ENCODE results near the gene REV1. TPM values are rescaled to one million over a fixed set of nuclear protein-coding genes. Genes with fewer than 3 reads are reported as not detected.

Gene REV1
- total RNA-seq, 1 experiment from 2014 or later, result 49.0 TPM

DNA sequence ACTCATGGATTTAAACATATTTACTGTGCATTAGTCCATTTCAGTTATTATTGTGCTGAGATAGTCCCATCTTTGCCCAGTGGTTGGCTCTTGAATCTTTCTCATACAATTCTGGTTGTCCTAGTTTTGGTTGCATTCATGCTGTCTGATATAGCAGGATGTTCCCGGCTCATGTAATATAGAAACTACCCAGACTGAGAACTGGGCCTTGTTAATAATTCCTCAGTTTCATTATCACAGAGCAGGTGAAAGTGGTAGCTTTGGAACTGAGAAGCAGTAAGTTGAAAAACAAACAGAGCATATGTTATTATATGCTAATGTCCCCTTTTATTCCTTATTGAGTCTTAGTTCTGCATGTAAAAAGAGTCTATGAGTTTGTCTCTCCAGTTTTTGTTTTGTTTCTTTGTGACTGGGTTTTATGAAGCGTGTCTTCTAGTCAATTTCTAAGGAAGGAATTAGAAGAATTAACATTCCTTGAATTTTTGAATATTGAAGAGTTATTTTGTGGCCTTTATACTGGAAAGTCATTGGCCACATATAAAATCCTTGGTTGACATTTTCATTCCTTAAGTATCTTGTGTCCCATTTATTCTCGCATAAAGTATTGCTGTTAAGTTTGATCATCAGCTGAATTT lies 109.3 kb downstream of the REV1 start:
- no peak overlapping the region for H3K4me3 Mint-ChIP-seq (ENCODE audit: low read depth, unreplicated experiment)
- CTCF ChIA-PET, result no interaction called here
- no peaks in the 10 kb centered on the region for H3K27me3 Mint-ChIP-seq (ENCODE audit: unreplicated experiment)
- no peaks in the 10 kb centered on the region for H3K9me3 Mint-ChIP-seq (ENCODE audit: low read depth, unreplicated experiment)
- no peak overlapping the region for H3K27ac Mint-ChIP-seq (ENCODE audit: unreplicated experiment)
- no peak for DNase-seq
- no peaks in the 10 kb centered on the region for H3K4me1 Mint-ChIP-seq (ENCODE audit: low read depth, unreplicated experiment)
- peaks cover 29% of the 10 kb centered on the region for H3K36me3 Mint-ChIP-seq (ENCODE audit: insufficient read depth, unreplicated experiment)
- no TSS peak for BruUV-seq (replicated peaks)
- TF ChIP-seq, protein P1, sequence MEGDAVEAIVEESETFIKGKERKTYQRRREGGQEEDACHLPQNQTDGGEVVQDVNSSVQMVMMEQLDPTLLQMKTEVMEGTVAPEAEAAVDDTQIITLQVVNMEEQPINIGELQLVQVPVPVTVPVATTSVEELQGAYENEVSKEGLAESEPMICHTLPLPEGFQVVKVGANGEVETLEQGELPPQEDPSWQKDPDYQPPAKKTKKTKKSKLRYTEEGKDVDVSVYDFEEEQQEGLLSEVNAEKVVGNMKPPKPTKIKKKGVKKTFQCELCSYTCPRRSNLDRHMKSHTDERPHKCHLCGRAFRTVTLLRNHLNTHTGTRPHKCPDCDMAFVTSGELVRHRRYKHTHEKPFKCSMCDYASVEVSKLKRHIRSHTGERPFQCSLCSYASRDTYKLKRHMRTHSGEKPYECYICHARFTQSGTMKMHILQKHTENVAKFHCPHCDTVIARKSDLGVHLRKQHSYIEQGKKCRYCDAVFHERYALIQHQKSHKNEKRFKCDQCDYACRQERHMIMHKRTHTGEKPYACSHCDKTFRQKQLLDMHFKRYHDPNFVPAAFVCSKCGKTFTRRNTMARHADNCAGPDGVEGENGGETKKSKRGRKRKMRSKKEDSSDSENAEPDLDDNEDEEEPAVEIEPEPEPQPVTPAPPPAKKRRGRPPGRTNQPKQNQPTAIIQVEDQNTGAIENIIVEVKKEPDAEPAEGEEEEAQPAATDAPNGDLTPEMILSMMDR (IDR thresholded peaks at IDR 0.05; ENCODE audit: unreplicated experiment), result no peak
- intact Hi-C loops (cut with micrococcal nuclease; ENCODE audit: unreplicated experiment), result no loop called here

DNA sequence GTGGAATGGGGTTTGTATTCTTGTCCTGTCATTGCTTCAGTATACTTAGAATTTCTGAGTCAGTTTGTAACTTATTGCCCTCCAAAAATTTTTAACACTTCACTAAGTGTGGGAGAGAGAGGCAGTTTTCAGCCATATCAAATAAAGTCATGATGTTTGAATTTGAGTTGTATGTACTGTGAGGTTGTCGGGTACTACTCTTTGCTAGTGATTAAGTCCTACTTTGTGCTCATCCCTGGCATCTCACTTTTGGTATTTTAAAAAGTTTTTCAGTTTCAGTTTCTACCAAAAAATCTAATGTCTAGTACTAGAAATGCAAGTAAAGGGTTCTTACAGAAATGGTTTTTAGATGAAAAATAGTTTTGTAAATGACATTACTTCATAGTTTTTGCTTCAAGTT lies 111.9 kb downstream of the REV1 start:
- CTCF ChIA-PET, result no interaction called here
- TF ChIP-seq, protein P1 (IDR thresholded peaks at IDR 0.05; ENCODE audit: unreplicated experiment), result no peak
- H3K27ac Mint-ChIP-seq (ENCODE audit: unreplicated experiment), result no peak overlapping the region
- no peaks in the 10 kb centered on the region for H3K4me1 Mint-ChIP-seq (ENCODE audit: low read depth, unreplicated experiment)
- no peaks in the 10 kb centered on the region for H3K27me3 Mint-ChIP-seq (ENCODE audit: unreplicated experiment)
- DNase-seq, result no peak
- H3K36me3 Mint-ChIP-seq (ENCODE audit: insufficient read depth, unreplicated experiment), result peaks cover 25% of the 10 kb centered on the region
- intact Hi-C loops (cut with micrococcal nuclease; ENCODE audit: unreplicated experiment), result no loop called here
- H3K9me3 Mint-ChIP-seq (ENCODE audit: low read depth, unreplicated experiment), result no peaks in the 10 kb centered on the region
- no TSS peak for BruUV-seq (replicated peaks)
- no peak overlapping the region for H3K4me3 Mint-ChIP-seq (ENCODE audit: low read depth, unreplicated experiment)

DNA sequence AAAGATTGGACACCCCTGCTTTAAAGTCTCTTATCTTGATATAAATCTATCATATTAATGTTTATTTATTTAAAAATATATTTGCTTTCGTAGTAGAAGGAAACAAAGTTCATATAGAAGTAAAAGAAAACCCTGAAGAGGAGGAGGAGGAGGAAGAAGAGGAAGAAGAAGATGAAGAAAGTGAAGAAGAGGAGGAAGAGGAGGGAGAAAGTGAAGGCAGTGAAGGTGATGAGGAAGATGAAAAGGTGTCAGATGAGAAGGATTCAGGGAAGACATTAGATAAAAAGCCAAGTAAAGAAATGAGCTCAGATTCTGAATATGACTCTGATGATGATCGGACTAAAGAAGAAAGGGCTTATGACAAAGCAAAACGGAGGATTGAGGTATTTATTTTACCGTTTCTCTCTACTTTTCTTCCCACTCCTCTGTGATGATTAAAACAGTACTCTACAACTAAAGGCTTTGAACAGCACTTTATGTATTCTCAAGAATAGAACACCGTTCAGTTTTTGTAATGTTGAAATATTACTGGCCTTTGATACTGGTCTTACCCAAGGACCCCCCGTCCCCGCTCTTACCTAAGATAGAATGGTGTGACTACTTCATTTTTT lies 113.5 kb downstream of the REV1 start:
- no peak for DNase-seq
- no TSS peak for BruUV-seq (replicated peaks)
- intact Hi-C loops (cut with micrococcal nuclease; ENCODE audit: unreplicated experiment), result no loop called here
- no peak overlapping the region for H3K27ac Mint-ChIP-seq (ENCODE audit: unreplicated experiment)
- no peaks in the 10 kb centered on the region for H3K9me3 Mint-ChIP-seq (ENCODE audit: low read depth, unreplicated experiment)
- no peak overlapping the region for H3K4me3 Mint-ChIP-seq (ENCODE audit: low read depth, unreplicated experiment)
- no peaks in the 10 kb centered on the region for H3K27me3 Mint-ChIP-seq (ENCODE audit: unreplicated experiment)
- CTCF ChIA-PET, result no interaction called here
- no peaks in the 10 kb centered on the region for H3K4me1 Mint-ChIP-seq (ENCODE audit: low read depth, unreplicated experiment)
- TF ChIP-seq, protein P1 (IDR thresholded peaks at IDR 0.05; ENCODE audit: unreplicated experiment), result no peak
- H3K36me3 Mint-ChIP-seq (ENCODE audit: insufficient read depth, unreplicated experiment), result peaks cover 38% of the 10 kb centered on the region

DNA sequence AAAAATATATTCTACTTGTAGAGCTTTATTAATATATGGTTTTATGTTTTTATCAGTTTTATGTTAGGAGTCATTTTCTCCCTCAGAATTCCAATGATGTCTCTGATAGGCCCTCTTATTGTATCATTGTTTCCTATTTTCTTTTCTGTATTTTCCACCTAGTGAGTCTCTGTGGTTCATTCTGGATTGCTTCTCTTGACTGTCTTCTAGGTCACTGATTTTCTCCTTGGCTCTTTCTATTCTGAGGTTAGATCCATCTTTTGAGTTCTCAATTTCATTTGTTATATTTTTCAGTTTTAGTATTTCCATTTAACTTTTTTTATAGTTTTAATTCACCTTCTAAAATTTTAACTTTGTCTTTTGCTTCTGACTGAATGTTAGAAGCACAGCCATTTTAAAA lies 115.1 kb downstream of the REV1 start:
- Mint-ChIP-seq H3K4me3 (ENCODE audit: low read depth, unreplicated experiment) (no peak overlapping the region), H3K9me3 (ENCODE audit: low read depth, unreplicated experiment) (no peaks in the 10 kb centered on the region), H3K4me1 (ENCODE audit: low read depth, unreplicated experiment) (no peaks in the 10 kb centered on the region), H3K27ac (ENCODE audit: unreplicated experiment) (no peak overlapping the region), H3K27me3 (ENCODE audit: unreplicated experiment) (no peaks in the 10 kb centered on the region), H3K36me3 (ENCODE audit: insufficient read depth, unreplicated experiment) (peaks cover 29% of the 10 kb centered on the region)
- intact Hi-C loops (cut with micrococcal nuclease; ENCODE audit: unreplicated experiment), result no loop called here
- CTCF ChIA-PET, result no interaction called here
- no TSS peak for BruUV-seq (replicated peaks)
- TF ChIP-seq, protein P1 (IDR thresholded peaks at IDR 0.05; ENCODE audit: unreplicated experiment), result no peak
- DNase-seq, result no peak

Measured in Calu3 (cell line).